Heart left ventricle (tissue), 13 donors: ENCODE data around the gene PTPN9.

Experiments
- CTCF ChIP-seq, 12 donors: fragments of 200-600 bp; sonication (generic) in 4 of 12; IDR thresholded peaks; one replicate each; pipeline versions ENCODE4 v1.5.0 to v1.8.0; 2018 to 2022; ENCODE audit warnings: antibody characterized with exemption in 12 of 12, mild to moderate bottlenecking in 5 of 12
- POLR2A ChIP-seq, 2 donors: fragments of 450-650 bp; IDR thresholded peaks; one replicate each; pipeline ENCODE4 v1.6.1; 2017; ENCODE audit warnings: antibody characterized with exemption in 2 of 2, mild to moderate bottlenecking in 2 of 2, moderate library complexity in 2 of 2
- donor health status: ischemic (EF 13 %, LVEDD 7.1; RV severe dilation, severe dysfunction).
- donor health status: DM: no; HTN: yes; CAD: no.
- donor health status: DM: no; HTN: no; CAD: no.
- donor health status: ischemic (EF 25% LVEDD 6.9; RV normal size, moderate dysfunction).
- donor health status: ischemic (EF 25% LVEDD 5.7; RV mildly dilated, moderate dysfunction).
- donor health status: ischemic (EF 35%, LVEDD 5.7; RV mildly dilated, moderate dysfunction).
- donor health status: nonischemic (EF 11% LVEDD 7.7; RV severe dilation, severe dysfunction).
- donor health status: DM: yes; HTN: yes; CAD: no.
- donor health status: PGD.
- donor health status: ischemic (EF 29% LVEDD 5.4; RV normal size, mild dysfunction).
- donor health status: nonischemic (EF 23%, LVEDD 6.1; RV moderate dilation, normal function).

GRCh38 chr15:75431270-75431669 lies 147.8 kb downstream of the PTPN9 start:
- TF ChIP-seq CTCF (IDR thresholded peaks at IDR 0.05), result no peak
- TF ChIP-seq POLR2A (IDR thresholded peaks at IDR 0.05), result no peak
